HG02588 (cell line): ENCODE measurements around the gene SLC3A2.
"Not testable (repeated sequence)": the region's sequence is repeated elsewhere in the genome, so short reads cannot be mapped to it uniquely, and the experiment has no call there.

Experiments
- ATAC-seq: cut with Tn5 transposase; IDR thresholded peaks from one replicate; pipeline ENCODE4 v1.9.1; 2021; ENCODE audit warnings: mild to moderate bottlenecking, moderate library complexity; ENCODE audit not compliant: unreplicated experiment

Gene SLC3A2

GRCh38 chr11:62880803-62881578 is at the start of gene SLC3A2:
Gene SLC3A2 (plus strand): TSS chr11:62880896. CDS start chr11:62881024, 128 bp downstream.
- peak; percentile 72 for ATAC-seq

DNA sequence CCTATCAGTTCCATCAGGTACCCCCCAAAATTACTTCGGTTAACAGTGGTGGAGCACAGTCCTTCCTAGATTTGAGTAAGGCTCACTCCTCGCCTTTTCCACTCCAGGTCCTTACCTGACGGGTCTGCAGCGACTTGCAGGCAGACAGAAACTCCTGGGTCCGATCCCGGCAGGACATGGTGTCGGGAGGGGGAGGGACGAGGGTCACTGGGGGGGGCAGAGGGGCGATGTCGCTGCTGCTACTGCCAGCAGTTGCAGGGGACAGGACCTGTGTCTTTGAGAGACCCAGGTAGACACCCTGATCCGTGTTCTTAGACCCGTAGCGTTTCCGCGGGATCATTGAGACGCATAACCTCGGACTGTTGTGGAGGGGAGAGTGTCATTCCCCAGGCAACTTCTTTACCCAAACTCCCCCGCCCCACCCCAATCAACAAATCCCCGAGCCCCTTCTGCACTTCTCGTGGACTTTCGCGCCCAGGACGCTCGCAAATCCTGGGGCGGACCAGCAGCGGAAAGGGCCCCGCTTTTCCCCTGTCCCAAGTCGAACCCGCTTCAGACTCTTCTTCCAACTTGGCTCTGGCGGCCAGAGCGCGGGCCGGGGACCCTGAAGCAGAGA is 49.7 kb upstream of the SLC3A2 start:
- ATAC-seq: no peak

DNA sequence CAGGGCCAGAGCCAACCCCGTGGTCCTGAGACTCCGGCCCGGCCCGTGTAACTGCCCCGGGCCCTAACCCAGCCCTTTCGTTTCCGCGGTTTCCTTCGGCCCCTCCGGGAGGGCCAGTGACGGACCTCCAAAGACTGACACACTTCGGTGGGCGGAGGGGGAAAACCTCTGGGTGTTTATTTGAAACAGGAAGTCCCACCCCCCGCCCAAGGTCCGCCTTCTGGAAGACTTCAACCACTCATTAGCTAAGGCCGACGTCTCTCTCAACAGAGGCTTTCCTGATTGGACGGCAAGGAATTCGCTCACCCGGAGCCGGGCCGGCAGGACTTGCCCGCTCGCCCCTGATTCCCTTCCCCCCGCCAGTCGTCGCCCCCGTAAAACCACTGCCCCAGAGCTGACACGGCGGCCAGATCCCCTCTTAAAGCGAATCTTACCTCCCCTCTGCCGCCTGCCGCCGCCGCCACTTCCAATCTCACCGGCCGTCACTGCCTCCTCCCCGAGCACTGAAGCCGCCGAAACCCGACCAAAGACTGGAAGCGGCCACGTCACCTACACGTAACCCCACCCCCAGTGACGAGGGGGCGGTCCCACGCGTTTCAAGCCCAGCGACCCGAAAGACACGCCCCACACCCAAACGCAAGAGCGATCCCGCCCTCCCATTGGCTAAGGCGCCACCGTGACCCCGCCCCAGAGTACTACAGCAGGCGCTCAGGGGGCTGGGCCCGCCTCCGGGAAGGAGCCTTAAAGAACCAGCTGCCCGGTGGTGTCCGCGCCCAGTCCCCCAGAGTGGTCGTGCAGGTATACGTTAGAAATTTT is 49.0 kb upstream of the SLC3A2 start, which contains the start of gene STX5:
TSS of gene STX5 (minus strand) at position 532 of the 816 bp plus-strand sequence. CDS start 808 bp downstream, outside the sequence.
- ATAC-seq: peak; percentile 79

- ATAC-seq: peak; percentile 14
Observed at GRCh38 chr11:62832336-62833234, 48.1 kb upstream of the SLC3A2 start, which contains the start of gene TEX54. Gene TEX54 (minus strand): TSS chr11:62832841.

DNA sequence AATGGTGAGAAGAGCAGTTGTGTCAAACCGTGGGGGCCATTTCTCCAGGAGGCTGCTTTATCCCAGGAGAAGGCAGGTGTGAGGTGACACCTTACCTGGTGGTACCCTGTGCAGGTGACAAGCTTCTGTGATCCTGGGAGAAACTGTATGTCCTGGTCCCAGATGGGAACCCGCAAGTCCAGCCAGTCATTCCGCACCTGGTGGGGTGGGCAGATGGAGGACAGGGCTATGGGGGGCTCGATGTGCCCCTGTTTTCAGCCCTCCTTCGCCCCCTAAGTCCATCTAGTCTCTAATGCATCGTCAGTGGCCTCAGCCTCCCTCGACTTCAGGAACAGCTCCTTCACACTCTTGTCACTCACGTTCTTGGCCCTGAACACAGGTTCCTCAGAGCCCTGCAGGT is 45.4 kb upstream of the SLC3A2 start:
- no peak for ATAC-seq

GRCh38 chr11:62839050-62839945 is 41.4 kb upstream of the SLC3A2 start, which contains the start of gene WDR74:
Gene WDR74 (minus strand): TSS chr11:62839590. CDS start chr11:62839570, 20 bp downstream.
- ATAC-seq: peak; percentile 43

DNA sequence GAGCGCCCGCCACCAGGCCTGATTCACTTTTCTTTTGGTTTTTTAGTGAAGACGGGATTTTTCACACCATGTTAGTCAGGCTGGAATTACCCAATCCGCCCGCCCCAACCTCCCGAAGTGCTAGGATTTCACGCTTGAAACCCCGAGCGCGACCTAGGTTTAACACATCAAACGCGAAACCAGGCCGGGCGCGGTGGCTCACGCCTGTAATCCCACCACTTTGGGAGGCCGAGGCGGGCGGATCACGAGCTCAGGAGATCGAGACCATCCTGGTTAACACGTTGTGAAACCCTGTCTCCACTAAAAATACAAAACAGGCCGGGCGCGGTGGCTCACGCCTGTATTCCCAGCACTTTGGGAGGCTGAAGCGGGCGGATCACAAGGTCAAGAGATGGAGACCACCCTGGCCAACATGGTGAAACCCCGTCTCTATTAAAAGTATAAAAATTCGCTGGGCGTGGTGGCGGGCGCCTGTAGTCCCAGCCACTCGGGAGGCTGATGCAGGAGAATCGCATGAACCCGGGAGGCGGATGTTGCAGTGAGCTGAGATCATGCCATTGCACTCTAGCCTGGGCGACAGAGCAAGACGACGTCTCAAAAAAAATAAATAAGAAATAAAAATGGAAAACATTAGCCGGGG is 39.9 kb upstream of the SLC3A2 start:
- ATAC-seq: peak; percentile 6

- peak; percentile 41 for ATAC-seq
Observed at GRCh38 chr11:62841361-62842170, 39.1 kb upstream of the SLC3A2 start.

GRCh38 chr11:62842171-62842741 is 38.4 kb upstream of the SLC3A2 start:
- no peak for ATAC-seq

DNA sequence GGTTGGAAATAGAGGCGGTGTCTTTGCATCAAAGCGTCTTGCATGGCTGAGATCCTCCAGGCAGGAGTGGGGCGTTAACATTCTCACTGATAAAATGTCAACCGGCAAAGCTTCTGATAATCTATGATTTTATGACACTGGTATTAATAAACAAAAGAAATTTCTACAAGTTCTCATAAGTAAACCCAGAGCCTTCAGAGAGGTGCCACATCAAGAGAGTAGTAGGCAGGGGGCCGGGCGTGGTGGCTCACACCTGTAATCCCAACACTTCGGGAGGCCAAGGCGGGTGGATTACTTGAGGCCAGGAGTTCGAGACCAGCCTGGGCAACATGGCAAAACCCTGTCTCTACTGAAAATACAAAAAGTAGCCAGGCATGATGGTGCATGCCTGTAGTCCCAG is 37.8 kb upstream of the SLC3A2 start:
- not testable (repeated sequence) for ATAC-seq

DNA sequence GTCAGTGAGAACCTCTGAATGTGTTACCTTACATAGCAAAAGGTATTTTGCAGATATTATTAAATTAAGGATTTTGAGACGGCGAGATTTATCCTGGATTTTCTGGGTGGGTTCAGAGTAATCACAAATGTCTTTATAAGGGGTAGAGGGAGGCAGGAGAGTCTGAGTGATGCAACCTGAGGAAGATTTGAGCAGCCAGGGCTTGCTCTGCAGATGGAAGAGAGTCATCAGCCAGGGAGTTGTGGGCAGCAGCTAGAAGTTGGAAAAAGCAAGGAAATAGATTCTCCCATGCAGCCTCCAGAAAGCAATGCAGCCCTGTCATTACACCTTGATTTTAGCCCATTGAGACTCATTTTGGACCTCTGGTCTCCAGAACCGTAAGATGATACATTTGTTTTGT is 37.2 kb upstream of the SLC3A2 start:
- ATAC-seq: no peak

DNA sequence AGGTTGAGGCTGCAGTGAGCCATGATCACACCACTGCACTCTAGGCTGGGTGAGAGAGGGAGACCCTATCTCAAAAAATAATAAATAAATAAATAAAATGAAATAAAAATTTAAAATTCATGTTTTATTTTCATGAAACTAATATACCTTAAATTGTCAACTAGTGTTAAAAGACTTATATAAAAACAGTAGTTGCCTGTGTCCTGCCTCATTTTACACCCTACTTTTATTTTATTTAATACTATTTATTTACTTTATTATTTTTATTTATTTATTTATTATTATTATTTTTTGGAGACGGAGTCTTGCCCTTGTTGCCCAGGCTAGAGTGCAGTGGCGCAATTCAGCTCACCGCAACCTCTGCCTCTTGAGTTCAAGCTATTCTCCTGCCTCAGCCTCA is 36.5 kb upstream of the SLC3A2 start:
- no peak for ATAC-seq

- no peak for ATAC-seq
Observed at GRCh38 chr11:62846177-62846576, 34.5 kb upstream of the SLC3A2 start.

DNA sequence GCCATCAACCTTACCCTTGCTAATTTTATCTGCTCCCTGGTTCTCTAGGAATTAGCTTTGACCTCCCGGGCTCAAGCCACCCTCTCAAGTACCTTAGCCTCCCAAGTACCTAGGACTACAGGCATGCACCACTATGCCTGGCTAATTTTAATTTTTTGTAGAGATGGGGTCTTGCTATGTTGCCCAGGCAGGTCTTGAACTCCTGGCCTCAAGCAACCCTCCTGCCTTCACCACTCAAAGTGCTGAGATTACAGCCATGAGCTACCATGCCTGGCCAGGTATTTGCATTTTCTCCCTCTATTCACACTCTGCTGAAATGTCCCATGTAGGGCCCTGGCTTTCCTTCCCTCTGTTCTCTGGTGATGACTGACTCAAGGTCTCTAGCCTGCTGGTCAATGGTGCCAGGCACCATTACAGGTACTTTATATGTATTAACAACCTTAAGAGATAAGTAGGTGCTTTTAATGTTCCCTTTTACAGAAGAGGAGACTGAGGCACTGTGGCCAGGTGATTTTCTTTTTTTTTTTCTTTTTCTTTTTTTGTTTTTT is 32.9 kb upstream of the SLC3A2 start:
- no peak for ATAC-seq

DNA sequence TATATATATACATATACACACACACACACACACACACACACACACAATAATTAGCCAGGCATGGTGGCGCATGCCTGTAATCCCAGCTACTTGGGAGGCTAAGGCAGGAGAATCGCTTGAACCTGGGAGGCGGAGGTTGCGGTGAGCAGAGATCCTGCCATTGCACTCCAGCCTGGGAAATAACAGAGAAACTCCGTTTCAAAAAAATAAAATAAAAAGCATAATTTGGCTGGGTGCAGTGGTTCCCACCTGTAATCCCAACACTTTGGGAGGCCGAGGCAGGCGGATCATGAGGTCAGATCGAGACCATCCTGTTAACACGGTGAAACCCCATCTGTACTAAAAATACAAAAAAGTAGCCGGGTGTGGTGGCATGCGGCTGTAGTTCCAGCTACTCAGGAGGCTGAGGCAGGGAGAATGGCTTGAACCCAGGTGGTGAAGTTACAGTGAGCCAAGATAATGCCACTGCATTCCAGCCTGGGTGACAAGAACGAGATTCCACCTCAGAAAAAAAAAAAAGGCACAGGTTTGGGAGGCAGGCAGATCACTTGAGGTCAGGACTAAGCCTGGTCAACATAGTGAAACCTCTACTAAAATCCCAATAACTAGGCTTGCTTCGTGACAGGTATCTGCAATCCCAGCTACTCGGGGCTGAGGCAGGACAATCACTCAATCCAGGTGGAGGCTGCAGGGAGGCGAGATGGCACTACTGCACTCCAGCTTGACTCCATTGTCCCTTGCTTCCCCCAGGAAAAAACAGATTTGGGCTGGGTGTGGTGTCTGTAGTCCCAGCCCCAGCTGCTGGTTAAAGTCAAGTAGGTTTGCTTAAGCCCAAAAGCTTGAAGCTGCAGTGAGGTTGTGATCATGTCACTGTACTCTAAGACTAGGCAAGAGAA is 29.5 kb upstream of the SLC3A2 start:
- ATAC-seq: no peak

- no peak for ATAC-seq
Observed at GRCh38 chr11:62851807-62852522, 28.7 kb upstream of the SLC3A2 start.
